Astrocyte of the spinal cord (primary cell): ENCODE results near the gene TTC39B.
A peak's percentile ranks its signal among the peaks of the same experiment; 100 is the strongest.

Experiments used
- DNase-seq: peaks from one replicate; pipeline ENCODE4 v3.0.0; 2011; ENCODE audit warnings: low read depth, low spot score
- H3K4me3 ChIP-seq: 2 replicates; pipeline ENCODE4 v1.5.1; 2011; ENCODE audit warnings: low read depth, mild to moderate bottlenecking, low read length, moderate library complexity
- CTCF ChIP-seq: IDR thresholded peaks from 2 replicates; pipeline ENCODE4 v1.5.1; 2012; ENCODE audit warnings: low read depth, mild to moderate bottlenecking, low read length, inconsistent platforms
- in situ Hi-C: cut with HindIII; loops from 2 replicates; pipeline ENCODE4 v1.10.0; 2017; ENCODE audit warnings: low sequenced_read_pairs

TTC39B gene

GRCh38 chr9:15256426-15256825 lies 50.6 kb downstream of the TTC39B start:
- in situ Hi-C loops, result no loop called here
- H3K4me3 ChIP-seq, result no peak overlapping the region
- TF ChIP-seq CTCF, result no peak
- no peak for DNase-seq

- H3K4me3 ChIP-seq, result no peak overlapping the region
- TF ChIP-seq CTCF, result no peak
- in situ Hi-C loops, result no loop called here
- DNase-seq, result no peak
These were observed 53.2 kb downstream of the TTC39B start for GRCh38 chr9:15253786-15254185.

- in situ Hi-C loops, result no loop called here
- no peak for TF ChIP-seq CTCF
- DNase-seq, result no peak
- no peak overlapping the region for H3K4me3 ChIP-seq
These were observed 53.8 kb downstream of the TTC39B start for GRCh38 chr9:15253197-15253596.

- no peak overlapping the region for H3K4me3 ChIP-seq
- TF ChIP-seq CTCF, result no peak
- DNase-seq, result no peak
- in situ Hi-C loops, result no loop called here
These were observed 57.0 kb downstream of the TTC39B start for GRCh38 chr9:15249981-15250380.

- no peak for TF ChIP-seq CTCF
- in situ Hi-C loops, result no loop called here
- no peak overlapping the region for H3K4me3 ChIP-seq
- peak; percentile 66 for DNase-seq
These were observed 57.8 kb downstream of the TTC39B start for GRCh38 chr9:15249042-15249818.

GRCh38 chr9:15248621-15249020 lies 58.4 kb downstream of the TTC39B start:
- in situ Hi-C loops, result no loop called here
- DNase-seq, result no peak
- no peak overlapping the region for H3K4me3 ChIP-seq
- no peak for TF ChIP-seq CTCF
